H1 (cell line): Measurements from ENCODE around the gene PRKAR2A. TPM values are rescaled to one million over a fixed set of nuclear protein-coding genes. Genes with fewer than 3 reads are reported as not detected.

Experiments
- CBX5 ChIP-seq: fragments of 300-800, 300-1000 bp; sonication (generic); IDR thresholded peaks from 2 replicates; pipeline ENCODE4 v1.7.1; 2016; ENCODE audit warnings: antibody characterized with exemption, low read length, low read depth
- CBX8 ChIP-seq: fragments of 300-800, 300-1000 bp; sonication (generic); IDR thresholded peaks from 2 replicates; pipeline ENCODE4 v1.7.1; 2016; ENCODE audit warnings: low read depth, low read length, borderline replicate concordance
- CTBP2 ChIP-seq: IDR thresholded peaks from 2 replicates; pipeline ENCODE4 v1.7.0; 2011; ENCODE audit warnings: borderline replicate concordance, mild to moderate bottlenecking, moderate library complexity, mixed read lengths, low read length; ENCODE audit not compliant: insufficient read depth, insufficient read length
- EP300 ChIP-seq, 2 experiments: IDR thresholded peaks; 1 replicate in 1 of 2; 2 replicates in 1 of 2; pipeline ENCODE4 v1.6.1; 2011 to 2012; ENCODE audit warnings: low read depth in 2 of 2, low read length in 2 of 2, mild to moderate bottlenecking in 2 of 2, borderline replicate concordance in 1 of 2, inconsistent platforms in 1 of 2, moderate library complexity in 1 of 2
- HDAC2 ChIP-seq, 2 experiments: fragments of 300-600 bp in 1 of 2; sonication (generic) in 1 of 2; IDR thresholded peaks; 2 replicates each; pipeline ENCODE4 v1.6.1; 2011 to 2012; ENCODE audit warnings: low read depth in 2 of 2, low read length in 2 of 2, mild to moderate bottlenecking in 2 of 2, moderate library complexity in 2 of 2, borderline replicate concordance in 1 of 2, inconsistent platforms in 1 of 2
- RFX5 ChIP-seq: IDR thresholded peaks from 2 replicates; pipeline ENCODE4 v1.6.1; 2011; ENCODE audit warnings: low read depth, low read length, improper control_type of control experiment, borderline replicate concordance
- TAF1 ChIP-seq: IDR thresholded peaks from 2 replicates; pipeline ENCODE4 v1.6.1; 2011; ENCODE audit warnings: mild to moderate bottlenecking, low read depth, low read length
- polyA plus RNA-seq, 7 experiments: library from polyadenylated mRNA; depleted of rRNA in 3 of 7; stranded (reverse) in 5 of 7; unstranded in 2 of 7; fragments of >200 nt in 5 of 7; fragments of 200-250 nt in 2 of 7; gene quantifications; 1 replicate in 5 of 7; 2 replicates in 1 of 7; 4 replicates in 1 of 7; pipeline versions ENCODE4 v1.2.1 to v1.2.3, GENCODE V29; 2011 to 2013; ENCODE audit warnings: missing spikeins in 2 of 7, mixed read lengths in 2 of 7
- total RNA-seq: library from RNA; stranded (reverse); fragmentation: NEBNext Ultra II Directional; extraction: Animal tissue kit (Norgen Biotek cat#: 25700); gene quantifications from 2 replicates; pipeline ENCODE4 v1.2.1, GENCODE V29; 2021
- TF ChIP-seq, protein P1 (sequence below): fragments of 300-600 bp; sonication (generic); IDR thresholded peaks from 2 replicates; pipeline ENCODE4 v1.7.1; 2012; ENCODE audit warnings: low read length, moderate library complexity, mild to moderate bottlenecking, inconsistent platforms; ENCODE audit not compliant: insufficient replicate concordance

PRKAR2A gene
- total and polyA plus RNA-seq, 2 of the 8 experiments (the other 6 are each of a cell fraction or from before 2014, with no cell fraction given), result 6.3 to 42.4 TPM

DNA sequence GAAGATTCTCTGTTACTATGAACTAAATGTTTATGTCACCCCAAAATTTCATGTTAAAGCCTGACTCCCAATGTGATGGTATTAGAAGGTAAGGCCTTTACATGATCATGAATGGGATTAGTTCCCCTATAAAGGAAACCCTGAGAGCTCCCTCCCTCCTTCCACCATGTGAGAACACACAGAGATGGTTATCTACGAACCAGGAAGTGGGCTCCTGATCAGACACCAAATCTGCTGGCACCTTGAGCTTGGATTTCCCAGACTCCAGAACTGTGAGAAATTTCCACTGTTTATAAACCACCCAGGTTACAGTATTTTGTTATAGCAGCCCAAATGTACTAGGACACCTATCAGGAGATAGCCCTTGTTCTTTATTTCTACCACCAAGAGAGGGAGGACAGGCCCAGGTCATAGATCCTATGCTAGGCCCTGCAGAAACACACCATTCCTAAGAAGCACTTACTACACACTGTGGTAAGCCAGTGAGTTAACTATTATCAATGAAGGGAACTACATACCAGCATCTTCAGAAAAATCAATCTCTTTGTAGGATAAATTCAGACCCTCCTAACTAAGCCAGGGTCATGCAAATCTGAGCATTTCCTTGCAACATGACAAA lies 59.0 kb downstream of the PRKAR2A start (continued):
- TF ChIP-seq, protein P1, sequence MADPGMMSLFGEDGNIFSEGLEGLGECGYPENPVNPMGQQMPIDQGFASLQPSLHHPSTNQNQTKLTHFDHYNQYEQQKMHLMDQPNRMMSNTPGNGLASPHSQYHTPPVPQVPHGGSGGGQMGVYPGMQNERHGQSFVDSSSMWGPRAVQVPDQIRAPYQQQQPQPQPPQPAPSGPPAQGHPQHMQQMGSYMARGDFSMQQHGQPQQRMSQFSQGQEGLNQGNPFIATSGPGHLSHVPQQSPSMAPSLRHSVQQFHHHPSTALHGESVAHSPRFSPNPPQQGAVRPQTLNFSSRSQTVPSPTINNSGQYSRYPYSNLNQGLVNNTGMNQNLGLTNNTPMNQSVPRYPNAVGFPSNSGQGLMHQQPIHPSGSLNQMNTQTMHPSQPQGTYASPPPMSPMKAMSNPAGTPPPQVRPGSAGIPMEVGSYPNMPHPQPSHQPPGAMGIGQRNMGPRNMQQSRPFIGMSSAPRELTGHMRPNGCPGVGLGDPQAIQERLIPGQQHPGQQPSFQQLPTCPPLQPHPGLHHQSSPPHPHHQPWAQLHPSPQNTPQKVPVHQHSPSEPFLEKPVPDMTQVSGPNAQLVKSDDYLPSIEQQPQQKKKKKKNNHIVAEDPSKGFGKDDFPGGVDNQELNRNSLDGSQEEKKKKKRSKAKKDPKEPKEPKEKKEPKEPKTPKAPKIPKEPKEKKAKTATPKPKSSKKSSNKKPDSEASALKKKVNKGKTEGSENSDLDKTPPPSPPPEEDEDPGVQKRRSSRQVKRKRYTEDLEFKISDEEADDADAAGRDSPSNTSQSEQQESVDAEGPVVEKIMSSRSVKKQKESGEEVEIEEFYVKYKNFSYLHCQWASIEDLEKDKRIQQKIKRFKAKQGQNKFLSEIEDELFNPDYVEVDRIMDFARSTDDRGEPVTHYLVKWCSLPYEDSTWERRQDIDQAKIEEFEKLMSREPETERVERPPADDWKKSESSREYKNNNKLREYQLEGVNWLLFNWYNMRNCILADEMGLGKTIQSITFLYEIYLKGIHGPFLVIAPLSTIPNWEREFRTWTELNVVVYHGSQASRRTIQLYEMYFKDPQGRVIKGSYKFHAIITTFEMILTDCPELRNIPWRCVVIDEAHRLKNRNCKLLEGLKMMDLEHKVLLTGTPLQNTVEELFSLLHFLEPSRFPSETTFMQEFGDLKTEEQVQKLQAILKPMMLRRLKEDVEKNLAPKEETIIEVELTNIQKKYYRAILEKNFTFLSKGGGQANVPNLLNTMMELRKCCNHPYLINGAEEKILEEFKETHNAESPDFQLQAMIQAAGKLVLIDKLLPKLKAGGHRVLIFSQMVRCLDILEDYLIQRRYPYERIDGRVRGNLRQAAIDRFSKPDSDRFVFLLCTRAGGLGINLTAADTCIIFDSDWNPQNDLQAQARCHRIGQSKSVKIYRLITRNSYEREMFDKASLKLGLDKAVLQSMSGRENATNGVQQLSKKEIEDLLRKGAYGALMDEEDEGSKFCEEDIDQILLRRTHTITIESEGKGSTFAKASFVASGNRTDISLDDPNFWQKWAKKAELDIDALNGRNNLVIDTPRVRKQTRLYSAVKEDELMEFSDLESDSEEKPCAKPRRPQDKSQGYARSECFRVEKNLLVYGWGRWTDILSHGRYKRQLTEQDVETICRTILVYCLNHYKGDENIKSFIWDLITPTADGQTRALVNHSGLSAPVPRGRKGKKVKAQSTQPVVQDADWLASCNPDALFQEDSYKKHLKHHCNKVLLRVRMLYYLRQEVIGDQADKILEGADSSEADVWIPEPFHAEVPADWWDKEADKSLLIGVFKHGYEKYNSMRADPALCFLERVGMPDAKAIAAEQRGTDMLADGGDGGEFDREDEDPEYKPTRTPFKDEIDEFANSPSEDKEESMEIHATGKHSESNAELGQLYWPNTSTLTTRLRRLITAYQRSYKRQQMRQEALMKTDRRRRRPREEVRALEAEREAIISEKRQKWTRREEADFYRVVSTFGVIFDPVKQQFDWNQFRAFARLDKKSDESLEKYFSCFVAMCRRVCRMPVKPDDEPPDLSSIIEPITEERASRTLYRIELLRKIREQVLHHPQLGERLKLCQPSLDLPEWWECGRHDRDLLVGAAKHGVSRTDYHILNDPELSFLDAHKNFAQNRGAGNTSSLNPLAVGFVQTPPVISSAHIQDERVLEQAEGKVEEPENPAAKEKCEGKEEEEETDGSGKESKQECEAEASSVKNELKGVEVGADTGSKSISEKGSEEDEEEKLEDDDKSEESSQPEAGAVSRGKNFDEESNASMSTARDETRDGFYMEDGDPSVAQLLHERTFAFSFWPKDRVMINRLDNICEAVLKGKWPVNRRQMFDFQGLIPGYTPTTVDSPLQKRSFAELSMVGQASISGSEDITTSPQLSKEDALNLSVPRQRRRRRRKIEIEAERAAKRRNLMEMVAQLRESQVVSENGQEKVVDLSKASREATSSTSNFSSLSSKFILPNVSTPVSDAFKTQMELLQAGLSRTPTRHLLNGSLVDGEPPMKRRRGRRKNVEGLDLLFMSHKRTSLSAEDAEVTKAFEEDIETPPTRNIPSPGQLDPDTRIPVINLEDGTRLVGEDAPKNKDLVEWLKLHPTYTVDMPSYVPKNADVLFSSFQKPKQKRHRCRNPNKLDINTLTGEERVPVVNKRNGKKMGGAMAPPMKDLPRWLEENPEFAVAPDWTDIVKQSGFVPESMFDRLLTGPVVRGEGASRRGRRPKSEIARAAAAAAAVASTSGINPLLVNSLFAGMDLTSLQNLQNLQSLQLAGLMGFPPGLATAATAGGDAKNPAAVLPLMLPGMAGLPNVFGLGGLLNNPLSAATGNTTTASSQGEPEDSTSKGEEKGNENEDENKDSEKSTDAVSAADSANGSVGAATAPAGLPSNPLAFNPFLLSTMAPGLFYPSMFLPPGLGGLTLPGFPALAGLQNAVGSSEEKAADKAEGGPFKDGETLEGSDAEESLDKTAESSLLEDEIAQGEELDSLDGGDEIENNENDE, result no peak
- TF ChIP-seq CBX8, result no peak
- TF ChIP-seq TAF1, result no peak
- no peak for TF ChIP-seq CBX5
- no peak for TF ChIP-seq CTBP2
- no peak for TF ChIP-seq EP300 (IDR thresholded peaks at IDR 0.05; ENCODE audit: borderline replicate concordance in 1 of 2, low read depth in 2 of 2, low read length in 2 of 2)
- no peak for TF ChIP-seq HDAC2 (IDR thresholded peaks at IDR 0.05; ENCODE audit: borderline replicate concordance in 1 of 2, low read depth in 2 of 2, low read length in 2 of 2)
- TF ChIP-seq RFX5, result no peak
